ACC112 (cell line): ENCODE results near the gene AQP7.

Source experiments
- H2AFZ ChIP-seq: fragments of 200-600 bp; sonication (generic); one replicate; pipeline ENCODE4 v1.6.0; 2017; ENCODE audit warnings: antibody characterized with exemption, low read length; ENCODE audit not compliant: unreplicated experiment
- H3K27ac ChIP-seq: fragments of 200-600 bp; sonication (generic); 2 replicates; pipeline ENCODE4 v1.5.1; 2014; ENCODE audit warnings: low read depth, mild to moderate bottlenecking, antibody characterized with exemption, low read length, moderate library complexity
- H3K27me3 ChIP-seq: fragments of 200-600 bp; sonication (generic); 2 replicates; pipeline ENCODE4 v1.6.1; 2014; ENCODE audit warnings: mild to moderate bottlenecking, antibody characterized with exemption, low read length, moderate library complexity, mixed read lengths; ENCODE audit not compliant: insufficient read depth
- H3K36me3 ChIP-seq: fragments of 200-600 bp; sonication (generic); 2 replicates; pipeline ENCODE4 v1.6.1; 2016; ENCODE audit warnings: mild to moderate bottlenecking, antibody characterized with exemption, low read length, moderate library complexity, mixed read lengths; ENCODE audit not compliant: insufficient read depth
- H3K4me1 ChIP-seq: fragments of 200-600 bp; sonication (generic); one replicate; pipeline ENCODE4 v1.6.1; 2016; ENCODE audit warnings: low read length, mixed read lengths; ENCODE audit not compliant: insufficient read depth, unreplicated experiment, control insufficient read depth
- H3K4me3 ChIP-seq: fragments of 200-600 bp; sonication (generic); 2 replicates; pipeline ENCODE4 v1.5.1; 2014; ENCODE audit warnings: mild to moderate bottlenecking, low read depth, low read length
- H3K79me2 ChIP-seq: fragments of 200-600 bp; sonication (generic); one replicate; pipeline ENCODE4 v1.6.0; 2016; ENCODE audit warnings: low read length; ENCODE audit not compliant: control insufficient read depth, unreplicated experiment, insufficient read depth

The AQP7 gene

GRCh38 chr9:33346564-33346963 lies 55.8 kb downstream of the AQP7 start:
- Histone ChIP-seq H3K27me3 (no peaks in the 10 kb centered on the region), H2AFZ (no peak overlapping the region), H3K4me1 (peaks cover 13% of the 10 kb centered on the region), H3K4me3 (no peak overlapping the region), H3K36me3 (peaks cover 43% of the 10 kb centered on the region), H3K27ac (no peak overlapping the region), H3K79me2 (no peaks in the 10 kb centered on the region)

GRCh38 chr9:33344145-33344544 lies 58.2 kb downstream of the AQP7 start:
- Histone ChIP-seq H3K36me3 (peaks cover 60% of the 10 kb centered on the region), H3K4me1 (no peaks in the 10 kb centered on the region), H3K4me3 (no peak overlapping the region), H3K27me3 (no peaks in the 10 kb centered on the region), H3K27ac (no peak overlapping the region), H3K79me2 (no peaks in the 10 kb centered on the region), H2AFZ (no peak overlapping the region)

- Histone ChIP-seq H3K27me3 (no peaks in the 10 kb centered on the region), H3K79me2 (no peaks in the 10 kb centered on the region), H3K36me3 (peaks cover 50% of the 10 kb centered on the region), H2AFZ (no peak overlapping the region), H3K4me1 (no peaks in the 10 kb centered on the region), H3K4me3 (no peak overlapping the region), H3K27ac (no peak overlapping the region)
Observed at GRCh38 chr9:33341182-33341581, 61.2 kb downstream of the AQP7 start.

DNA sequence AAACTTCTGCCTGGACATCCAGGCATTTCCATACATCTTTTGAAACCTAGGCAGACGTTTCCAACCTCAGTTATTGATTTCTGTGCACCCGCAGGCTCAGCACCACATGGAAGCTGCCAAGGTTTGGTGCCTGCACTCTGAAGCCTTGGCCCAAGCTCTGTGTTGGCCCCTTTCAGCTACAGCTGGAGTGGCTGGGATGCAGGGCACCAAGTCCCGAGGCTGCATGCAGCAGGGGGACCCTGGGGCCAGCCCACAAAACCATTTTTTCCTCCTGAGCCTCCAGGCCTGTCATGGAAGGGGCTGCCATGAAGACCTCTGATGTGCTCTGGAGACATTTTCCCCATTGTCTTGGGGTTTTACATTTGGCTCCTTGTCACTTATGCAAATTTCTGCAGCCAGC lies 62.2 kb downstream of the AQP7 start:
- no peaks in the 10 kb centered on the region for H3K27me3 ChIP-seq
- H3K36me3 ChIP-seq, result peaks cover 49% of the 10 kb centered on the region
- no peaks in the 10 kb centered on the region for H3K79me2 ChIP-seq
- no peaks in the 10 kb centered on the region for H3K4me1 ChIP-seq
- no peak overlapping the region for H2AFZ ChIP-seq
- H3K4me3 ChIP-seq, result no peak overlapping the region
- no peak overlapping the region for H3K27ac ChIP-seq
